ENCODE data around the gene CD47.

CD47 gene

GRCh38 chr3:108044699-108045098, 46.1 kb downstream of the CD47 start:
- DNase-seq = no peak

- DNase-seq = no peak
Observed at GRCh38 chr3:108042300-108042699, 48.5 kb downstream of the CD47 start.

GRCh38 chr3:108041253-108041652, 49.6 kb downstream of the CD47 start:
- no peak for DNase-seq

- no peak for DNase-seq
Observed at GRCh38 chr3:108037770-108038169, 53.1 kb downstream of the CD47 start.

- DNase-seq = no peak
Observed at GRCh38 chr3:108036984-108037741, 53.7 kb downstream of the CD47 start.

GRCh38 chr3:108036401-108036800, 54.4 kb downstream of the CD47 start:
- DNase-seq = no peak

GRCh38 chr3:108035751-108036150, 55.1 kb downstream of the CD47 start:
- DNase-seq = no peak

GRCh38 chr3:108031895-108032294, 58.9 kb downstream of the CD47 start:
- DNase-seq = no peak

GRCh38 chr3:108030960-108031359, 59.9 kb downstream of the CD47 start:
- no peak for DNase-seq

GRCh38 chr3:108029466-108029865, 61.4 kb downstream of the CD47 start:
- DNase-seq = no peak

GRCh38 chr3:108028896-108029295, 61.9 kb downstream of the CD47 start:
- no peak for DNase-seq

- no peak for DNase-seq
Observed at GRCh38 chr3:108025177-108025576, 65.7 kb downstream of the CD47 start.

GRCh38 chr3:108024146-108024850, 66.5 kb downstream of the CD47 start:
- no peak for DNase-seq

- DNase-seq = no peak
Observed at GRCh38 chr3:108022256-108023150, 68.3 kb downstream of the CD47 start.

GRCh38 chr3:108021533-108021932, 69.3 kb downstream of the CD47 start:
- DNase-seq = no peak

GRCh38 chr3:108021131-108021530, 69.7 kb downstream of the CD47 start:
- no peak for DNase-seq

GRCh38 chr3:108018552-108018951, 72.3 kb downstream of the CD47 start:
- DNase-seq = no peak

- no peak for DNase-seq
Observed at GRCh38 chr3:108017587-108017986, 73.2 kb downstream of the CD47 start.

- no peak for DNase-seq
Observed at GRCh38 chr3:108014943-108015342, 75.9 kb downstream of the CD47 start.

GRCh38 chr3:108013141-108014055, 77.4 kb downstream of the CD47 start:
- no peak for DNase-seq

- DNase-seq = no peak
Observed at GRCh38 chr3:108012304-108012703, 78.5 kb downstream of the CD47 start.

GRCh38 chr3:108011616-108012015, 79.2 kb downstream of the CD47 start:
- DNase-seq = no peak
